ENCODE data around the gene TLCD1. TPM values are rescaled to one million over a fixed set of nuclear protein-coding genes. Genes with fewer than 3 reads are reported as not detected.

TLCD1 gene
- total RNA-seq, 1 experiment from 2014 or later, result 50.7 TPM

GRCh38 chr17:28763137-28763799 lies 37.2 kb upstream of the TLCD1 start:
- Histone ChIP-seq H3K23ac (ENCODE audit: insufficient read length, low read depth, low read length) (no peak overlapping the region), H4K91ac (ENCODE audit: insufficient read length, low read depth, low read length) (no peak overlapping the region), H3K27ac (ENCODE audit: insufficient read length, low read depth, low read length) (no peak overlapping the region), H3K14ac (ENCODE audit: insufficient read depth, low read length) (no peak overlapping the region), H3K4ac (ENCODE audit: low read depth, low read length) (no peak overlapping the region), H3K79me2 (ENCODE audit: insufficient read depth, low read length) (0 out of 2 replicates have a peak, but pooled peaks cover 2% of the 10 kb centered on the region), H3K4me1 (ENCODE audit: insufficient read depth, low read length) (peaks cover 3% of the 10 kb centered on the region; the same call in 1 of the 2 replicates), H3K9me3 (ENCODE audit: control insufficient read depth, low read depth, low read length) (no peaks in the 10 kb centered on the region), H3T11ph (ENCODE audit: low read length) (no peak overlapping the region), H4K8ac (replicated peaks; ENCODE audit: insufficient read length, low read depth, low read length) (no peak overlapping the region), H2BK15ac (ENCODE audit: low read depth, low read length) (no peak overlapping the region), H2AK5ac (ENCODE audit: insufficient read length, low read length) (no peak overlapping the region), H2BK120ac (ENCODE audit: low read depth, low read length, poor library complexity, severe bottlenecking) (no peak overlapping the region), H3K4me2 (ENCODE audit: insufficient read depth, insufficient read length, low read length) (no peak overlapping the region), H3K18ac (ENCODE audit: insufficient read length, low read depth, low read length) (no peak overlapping the region), H3K9ac (ENCODE audit: extremely low read depth, insufficient read length, low read length) (no peak overlapping the region), H2BK5ac (ENCODE audit: insufficient read length, low read length) (no peak overlapping the region), H4K20me1 (ENCODE audit: control insufficient read depth, insufficient read depth, insufficient read length) (no peaks in the 10 kb centered on the region), H3K79me1 (ENCODE audit: insufficient read depth, low read depth, low read length, poor library complexity, severe bottlenecking) (no peaks in the 10 kb centered on the region), H3K23me2 (ENCODE audit: insufficient read length, low read depth, low read length, poor library complexity, severe bottlenecking) (no peaks in the 10 kb centered on the region), H3K56ac (ENCODE audit: insufficient read length, low read depth, low read length) (no peak overlapping the region), H3K27me3 (ENCODE audit: insufficient read depth, low read length) (no peaks in the 10 kb centered on the region), H2BK12ac (ENCODE audit: insufficient read length, low read depth, low read length) (no peak overlapping the region), H4K5ac (ENCODE audit: insufficient read length, low read depth, low read length) (no peak overlapping the region), H2BK20ac (ENCODE audit: low read depth, low read length, poor library complexity, severe bottlenecking) (no peak overlapping the region), H2AFZ (ENCODE audit: low read length) (no peak overlapping the region)
- no peak for DNase-seq
- Mint-ChIP-seq H3K27ac (no peak overlapping the region), H3K9me3 (no peaks in the 10 kb centered on the region), H3K4me3 (no peak overlapping the region), H3K36me3 (ENCODE audit: insufficient read depth in 1 of 3, low read depth in 3 of 3) (peaks cover 31 to 45% (median 43%) of the 10 kb centered on the region in 3 experiments; a peak in 6 of 7 replicates), H3K27me3 (ENCODE audit: low read depth) (no peaks in the 10 kb centered on the region), H3K4me1 (peaks cover 36% of the 10 kb centered on the region in 2 experiments)
- TF ChIP-seq CTCF (conservative IDR thresholded peaks at IDR 0.05), result no peak
- WGBS (ENCODE audit: extremely low coverage, insufficient read length, low lambda C conversion rate), result no CpG with 5 or more reads among the region's 1 CpG

All from H9 (cell line).